CD8-positive, alpha-beta memory T cell (primary cell): ENCODE results near the gene ARID3A. TPM values are rescaled to one million over a fixed set of nuclear protein-coding genes. Genes with fewer than 3 reads are reported as not detected.

ENCODE experiments used
- CTCF ChIA-PET: fragments of 350-600 bp; sonication (Branson Sonifier 250); formaldehyde crosslinking; loops from one replicate; lab custom pipeline; 2021; ENCODE audit warnings: antibody characterized with exemption; lab: Charles Lee
- POLR2A ChIA-PET: fragments of 350-600 bp; sonication (Branson Sonifier 250); formaldehyde crosslinking; loops from one replicate; lab custom pipeline; 2021; ENCODE audit warnings: antibody characterized with exemption; lab: Charles Lee
- DNase-seq, 5 donors: peaks; one replicate each; pipeline versions ENCODE4 v3.0.0 to v3.0.0-alpha.2; 2020 to 2022; ENCODE audit warnings: mixed read lengths in 1 of 5
- H3K27ac ChIP-seq: one replicate; pipeline ENCODE4 v1.7.0; 2013; ENCODE audit warnings: low read depth, mild to moderate bottlenecking, low read length, moderate library complexity
- H3K27me3 ChIP-seq: 2 replicates; pipeline ENCODE4 v1.7.0; 2013; ENCODE audit warnings: low read length, mild to moderate bottlenecking; ENCODE audit not compliant: insufficient read depth, poor library complexity, severe bottlenecking
- H3K36me3 ChIP-seq: 2 replicates; pipeline ENCODE4 v1.7.0; 2013; ENCODE audit warnings: mild to moderate bottlenecking, low read length, moderate library complexity; ENCODE audit not compliant: insufficient read depth
- H3K4me1 ChIP-seq: 2 replicates; pipeline ENCODE4 v1.7.0; 2013; ENCODE audit warnings: mild to moderate bottlenecking, low read length, moderate library complexity; ENCODE audit not compliant: insufficient read depth
- H3K4me3 ChIP-seq: 2 replicates; pipeline ENCODE4 v1.7.0; 2013; ENCODE audit warnings: mild to moderate bottlenecking, low read length
- H3K9me3 ChIP-seq: 2 replicates; pipeline ENCODE4 v1.7.0; 2013; ENCODE audit warnings: mild to moderate bottlenecking, low read length
- H3K27ac Mint-ChIP-seq, 8 donors: one replicate each; pipeline ENCODE4 v1.8.0; 2020 to 2021; ENCODE audit warnings: mixed read lengths in 8 of 8, mild to moderate bottlenecking in 6 of 8, inconsistent platforms in 3 of 8, moderate library complexity in 3 of 8
- H3K27me3 Mint-ChIP-seq, 2 donors: one replicate each; pipeline ENCODE4 v1.8.0; 2020 to 2021; ENCODE audit warnings: mixed read lengths in 2 of 2, mild to moderate bottlenecking in 1 of 2, moderate library complexity in 1 of 2
- H3K36me3 Mint-ChIP-seq, 3 donors: one replicate each; pipeline ENCODE4 v1.8.0; 2020 to 2021; ENCODE audit warnings: mixed read lengths in 3 of 3, inconsistent platforms in 1 of 3, mild to moderate bottlenecking in 1 of 3
- H3K4me1 Mint-ChIP-seq, 3 donors: one replicate each; pipeline ENCODE4 v1.8.0; 2020 to 2021; ENCODE audit warnings: mixed read lengths in 3 of 3, inconsistent platforms in 1 of 3, mild to moderate bottlenecking in 1 of 3
- H3K4me3 Mint-ChIP-seq, 7 donors: one replicate each; pipeline ENCODE4 v1.8.0; 2020 to 2021; ENCODE audit warnings: mixed read lengths in 7 of 7, mild to moderate bottlenecking in 6 of 7, moderate library complexity in 4 of 7, inconsistent platforms in 2 of 7
- H3K9me3 Mint-ChIP-seq, 5 donors: one replicate each; pipeline ENCODE4 v1.8.0; 2020 to 2022; ENCODE audit warnings: mixed read lengths in 5 of 5, mild to moderate bottlenecking in 3 of 5, moderate library complexity in 2 of 5, inconsistent platforms in 1 of 5
- polyA plus RNA-seq: library from polyadenylated mRNA; unstranded; fragments of 300-500 nt; fragmentation: Illumina TruSeq; gene quantifications from one replicate; pipeline ENCODE4 v1.2.3, GENCODE V29; 2021
- total RNA-seq, 2 experiments: library from RNA; stranded (reverse); gene quantifications; one replicate each; pipeline ENCODE4 v1.2.3, GENCODE V29; 2021

The ARID3A gene
- total and polyA plus RNA-seq, 3 experiments from 2014 or later: 0.49 to 15.9 (median 12.8) TPM

GRCh38 chr19:929891-930258 lies 4.0 kb downstream of the ARID3A start:
- Mint-ChIP-seq H3K27ac (peak overlapping the region in 1 of 8 donors; percentile 72), H3K4me3 (peak overlapping the region in 4 of 7 donors; percentile 23 to 55 (median 46)), H3K36me3 (peaks cover 0 to 3% (median 0%) of the 10 kb centered on the region in 3 donors), H3K4me1 (peaks cover 8 to 31% (median 11%) of the 10 kb centered on the region in 3 donors), H3K9me3 (no peaks in the 10 kb centered on the region), H3K27me3 (no peaks in the 10 kb centered on the region)
- Histone ChIP-seq H3K4me3 (no peak overlapping the region), H3K27ac (no peak overlapping the region), H3K36me3 (no peaks in the 10 kb centered on the region), H3K9me3 (no peaks in the 10 kb centered on the region), H3K4me1 (peaks cover 16% of the 10 kb centered on the region), H3K27me3 (no peaks in the 10 kb centered on the region)
- no peak for DNase-seq
- ChIA-PET POLR2A (no interaction called here), CTCF (interaction anchor here (3.7 kb wide), 1 partner anchor 54 kb away, joined by 12 read pairs; the partner anchor contains the start of gene WDR18)

DNA sequence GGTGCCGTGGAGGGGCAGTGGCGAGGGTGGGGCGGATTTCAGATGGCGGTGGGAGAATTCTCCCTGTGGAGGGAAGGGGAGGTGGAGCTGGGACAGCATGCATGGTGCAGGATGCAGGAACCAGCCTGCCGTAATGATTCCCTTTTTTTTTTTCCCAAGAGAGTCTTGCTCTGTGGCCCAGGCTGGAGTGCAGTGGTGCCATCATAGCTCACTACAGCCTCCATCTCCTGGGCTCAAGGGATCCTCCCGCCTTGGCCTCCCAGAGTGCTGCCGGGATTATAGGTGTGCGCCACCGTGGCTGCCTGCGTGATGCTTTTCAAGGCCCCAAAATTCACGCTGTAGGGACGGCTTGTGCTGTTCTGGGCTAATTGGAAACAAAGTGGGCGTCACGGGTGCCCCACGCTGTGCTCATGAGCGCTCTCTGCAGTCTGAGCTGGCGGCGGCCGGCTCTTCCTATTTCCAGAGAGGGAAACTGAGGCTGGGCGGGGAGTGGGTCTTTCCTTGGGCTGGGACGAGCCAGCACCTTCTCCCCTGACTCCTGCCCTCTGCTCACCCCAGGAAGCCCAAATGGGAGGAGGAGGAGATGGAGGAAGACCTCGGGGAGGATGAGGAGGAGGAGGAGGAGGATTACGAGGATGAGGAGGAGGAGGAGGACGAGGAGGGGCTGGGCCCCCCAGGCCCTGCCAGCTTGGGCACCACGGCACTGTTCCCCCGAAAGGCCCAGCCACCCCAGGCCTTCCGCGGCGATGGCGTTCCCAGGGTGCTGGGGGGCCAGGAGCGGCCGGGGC lies 6.2 kb downstream of the ARID3A start:
- H3K4me3 ChIP-seq: no peak overlapping the region
- H3K4me1 ChIP-seq: peaks cover 16% of the 10 kb centered on the region

GRCh38 chr19:932648-933552 lies 7.1 kb downstream of the ARID3A start:
- Mint-ChIP-seq H3K4me1 (peaks cover 14 to 29% (median 14%) of the 10 kb centered on the region in 3 donors), H3K36me3 (peaks cover 2 to 3% (median 3%) of the 10 kb centered on the region in 3 donors), H3K9me3 (peaks cover 0 to 2% (median 0%) of the 10 kb centered on the region in 5 donors), H3K27ac (peak overlapping the region in 4 of 8 donors; percentile 39 to 84 (median 60)), H3K27me3 (no peaks in the 10 kb centered on the region), H3K4me3 (peak overlapping the region in 6 of 7 donors; percentile 62 to 88 (median 78))
- Histone ChIP-seq H3K4me3 (peak overlapping the region; percentile 8), H3K36me3 (no peaks in the 10 kb centered on the region), H3K4me1 (peaks cover 16% of the 10 kb centered on the region), H3K27ac (no peak overlapping the region), H3K9me3 (no peaks in the 10 kb centered on the region), H3K27me3 (no peaks in the 10 kb centered on the region)
- ChIA-PET POLR2A (interaction anchor here (0.9 to 1.1 kb wide), 2 partner anchors 51 to 336 kb away, joined by 3 read pairs; partner anchors contain the start of genes CIRBP and WDR18), CTCF (interaction anchor here (0.9 to 3.7 kb wide), 6 partner anchors 10 to 170 kb away, joined by 3 to 12 read pairs (median 4); partner anchors contain the start of gene WDR18)
- DNase-seq: peak in 3 of 5 donors; percentile 47 to 67 (median 64)

More for the DNA sequence above, 6.2 kb downstream of the ARID3A start:
- no peak overlapping the region for H3K27ac ChIP-seq
- DNase-seq: no peak
- no peak overlapping the region for H3K27ac Mint-ChIP-seq
- H3K36me3 Mint-ChIP-seq: peaks cover 0 to 3% (median 0%) of the 10 kb centered on the region in 3 donors
- H3K27me3 ChIP-seq: no peaks in the 10 kb centered on the region
- peaks cover 8 to 28% (median 9%) of the 10 kb centered on the region in 3 donors for H3K4me1 Mint-ChIP-seq
- H3K9me3 Mint-ChIP-seq: no peaks in the 10 kb centered on the region
- H3K27me3 Mint-ChIP-seq: no peaks in the 10 kb centered on the region
- CTCF ChIA-PET: interaction anchor here (0.9 to 3.7 kb wide), 5 partner anchors 9 to 171 kb away, joined by 3 to 12 read pairs (median 5); partner anchors contain the start of gene WDR18
- POLR2A ChIA-PET: interaction anchor here (0.7 to 1.1 kb wide), 3 partner anchors 24 to 337 kb away, joined by 3 read pairs; partner anchors contain the start of genes CIRBP and WDR18
- no peaks in the 10 kb centered on the region for H3K36me3 ChIP-seq
- H3K9me3 ChIP-seq: no peaks in the 10 kb centered on the region
- peak overlapping the region in 2 of 7 donors; percentile 11 to 50 for H3K4me3 Mint-ChIP-seq

DNA sequence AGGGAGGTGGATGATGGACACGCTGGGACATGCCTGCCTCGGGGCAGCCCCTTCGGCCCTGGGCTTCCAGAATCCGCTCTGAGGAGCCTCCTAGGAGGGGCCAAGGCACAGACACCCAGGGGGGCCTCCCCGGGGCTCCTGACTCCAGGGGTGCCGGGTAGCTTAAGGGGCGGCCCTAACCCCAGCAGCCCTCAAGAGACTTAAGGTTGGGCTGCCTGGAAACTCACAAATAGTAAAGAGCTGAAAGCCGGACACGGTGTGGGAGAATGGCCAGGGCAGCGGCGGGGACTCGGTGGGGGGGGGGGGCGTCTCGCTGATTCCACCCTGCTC lies 7.7 kb downstream of the ARID3A start:
- Mint-ChIP-seq H3K4me3 (no peak overlapping the region), H3K4me1 (peaks cover 16 to 29% (median 17%) of the 10 kb centered on the region in 3 donors), H3K27me3 (no peaks in the 10 kb centered on the region), H3K36me3 (peaks cover 3 to 4% (median 3%) of the 10 kb centered on the region in 3 donors), H3K9me3 (peaks cover 0 to 2% (median 0%) of the 10 kb centered on the region in 5 donors), H3K27ac (no peak overlapping the region)
- H3K9me3 ChIP-seq: no peaks in the 10 kb centered on the region
- ChIA-PET POLR2A (interaction anchor here (1.1 kb wide), 1 partner anchor 51 kb away, joined by 3 read pairs; the partner anchor contains the start of gene WDR18), CTCF (interaction anchor here (1.0 to 3.7 kb wide), 4 partner anchors 32 to 70 kb away, joined by 3 to 12 read pairs (median 4); partner anchors contain the start of gene WDR18)
- H3K4me1 ChIP-seq: peaks cover 16% of the 10 kb centered on the region
- DNase-seq: no peak
- H3K27ac ChIP-seq: no peak overlapping the region
- H3K36me3 ChIP-seq: no peaks in the 10 kb centered on the region
- H3K27me3 ChIP-seq: no peaks in the 10 kb centered on the region
- no peak overlapping the region for H3K4me3 ChIP-seq

GRCh38 chr19:934197-934840 lies 8.5 kb downstream of the ARID3A start:
- peaks cover 0 to 2% (median 0%) of the 10 kb centered on the region in 5 donors for H3K9me3 Mint-ChIP-seq
- H3K27me3 ChIP-seq: no peaks in the 10 kb centered on the region
- no peak for DNase-seq
- ChIA-PET CTCF (interaction anchor here (0.9 kb wide), 1 partner anchor 48 kb away, joined by 3 read pairs; no protein-coding TSS in a partner anchor), POLR2A (interaction anchor here (0.6 kb wide), 1 partner anchor 422 kb away, joined by 3 read pairs; no protein-coding TSS in a partner anchor)
- peak overlapping the region in 1 of 7 donors; percentile 51 for H3K4me3 Mint-ChIP-seq
- peaks cover 16% of the 10 kb centered on the region for H3K4me1 ChIP-seq
- H3K27me3 Mint-ChIP-seq: no peaks in the 10 kb centered on the region
- no peaks in the 10 kb centered on the region for H3K36me3 ChIP-seq
- no peak overlapping the region for H3K27ac Mint-ChIP-seq
- no peak overlapping the region for H3K4me3 ChIP-seq
- no peak overlapping the region for H3K27ac ChIP-seq
- H3K9me3 ChIP-seq: no peaks in the 10 kb centered on the region
- peaks cover 3 to 4% (median 3%) of the 10 kb centered on the region in 3 donors for H3K36me3 Mint-ChIP-seq
- H3K4me1 Mint-ChIP-seq: peaks cover 16 to 29% (median 17%) of the 10 kb centered on the region in 3 donors

DNA sequence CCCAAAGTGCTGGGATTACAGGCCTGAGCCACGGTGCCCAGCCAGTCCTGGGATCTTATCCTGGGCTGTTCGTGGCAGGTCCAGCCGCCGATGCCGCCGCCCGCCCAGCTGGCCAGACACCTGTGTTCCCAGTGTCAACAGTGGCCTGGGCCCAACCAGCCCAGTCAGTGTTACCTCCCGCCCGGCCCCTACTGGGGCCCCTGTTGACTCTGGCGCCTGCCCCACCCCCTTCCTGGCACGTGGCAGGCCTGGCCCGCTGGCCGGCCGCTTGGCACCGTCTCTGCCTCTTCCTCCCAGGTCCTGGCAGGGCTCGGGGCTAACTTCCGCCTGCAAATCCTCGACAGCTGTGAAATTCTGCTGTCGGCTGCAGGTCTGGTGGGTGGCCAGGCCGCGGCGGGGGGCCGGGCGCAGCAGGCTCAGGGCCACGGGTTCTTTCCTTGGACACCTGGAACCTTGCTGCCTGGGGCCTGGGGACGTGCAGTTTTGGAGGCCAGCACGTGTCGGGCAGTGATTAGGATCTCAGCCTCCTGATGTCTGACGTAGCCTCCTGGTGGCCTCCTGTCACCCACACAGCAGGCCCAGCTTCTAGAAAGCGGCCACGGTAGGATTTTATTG lies 9.1 kb downstream of the ARID3A start:
- Histone ChIP-seq H3K4me1 (peaks cover 16% of the 10 kb centered on the region), H3K36me3 (no peaks in the 10 kb centered on the region), H3K27ac (no peak overlapping the region), H3K4me3 (no peak overlapping the region), H3K27me3 (no peaks in the 10 kb centered on the region), H3K9me3 (no peaks in the 10 kb centered on the region)
- CTCF ChIA-PET: interaction anchor here (0.9 to 1.9 kb wide), 2 partner anchors 36 to 47 kb away, joined by 3 to 4 read pairs; no protein-coding TSS in a partner anchor
- H3K4me1 Mint-ChIP-seq: peaks cover 17 to 33% (median 19%) of the 10 kb centered on the region in 3 donors
- peaks cover 0 to 2% (median 0%) of the 10 kb centered on the region in 5 donors for H3K9me3 Mint-ChIP-seq
- H3K4me3 Mint-ChIP-seq: no peak overlapping the region
- H3K27ac Mint-ChIP-seq: no peak overlapping the region
- POLR2A ChIA-PET: no interaction called here
- H3K36me3 Mint-ChIP-seq: peaks cover 0 to 4% (median 3%) of the 10 kb centered on the region in 3 donors
- H3K27me3 Mint-ChIP-seq: no peaks in the 10 kb centered on the region
- DNase-seq: no peak
